CD4-positive, alpha-beta T cell treated with Interleukin-6 for 4 hours (primary cell): ENCODE measurements around the gene CBX6.

Experiments
- DNase-seq: peaks from one replicate; pipeline ENCODE4 v3.0.0-alpha.2; 2020; ENCODE audit warnings: mixed read lengths

The CBX6 gene

GRCh38 chr22:38839686-38840085 lies 32.3 kb downstream of the CBX6 start:
- no peak for DNase-seq

- no peak for DNase-seq
Observed at GRCh38 chr22:38837414-38837928, 34.5 kb downstream of the CBX6 start.

GRCh38 chr22:38835888-38836301 lies 36.1 kb downstream of the CBX6 start:
- DNase-seq: no peak

GRCh38 chr22:38834991-38835390 lies 37.0 kb downstream of the CBX6 start:
- DNase-seq: no peak

- DNase-seq: no peak
Observed at GRCh38 chr22:38834215-38834953, 37.6 kb downstream of the CBX6 start.

- no peak for DNase-seq
Observed at GRCh38 chr22:38833061-38833460, 39.0 kb downstream of the CBX6 start.

GRCh38 chr22:38832005-38832978 lies 39.7 kb downstream of the CBX6 start:
- no peak for DNase-seq

- DNase-seq: no peak
Observed at GRCh38 chr22:38831166-38831945, 40.7 kb downstream of the CBX6 start.

- DNase-seq: no peak
Observed at GRCh38 chr22:38830845-38831108, 41.2 kb downstream of the CBX6 start.

GRCh38 chr22:38830026-38830844 lies 41.8 kb downstream of the CBX6 start:
- DNase-seq: no peak

- DNase-seq: no peak
Observed at GRCh38 chr22:38829485-38829884, 42.5 kb downstream of the CBX6 start.

GRCh38 chr22:38828616-38829205 lies 43.3 kb downstream of the CBX6 start:
- DNase-seq: no peak

GRCh38 chr22:38828191-38828590 lies 43.8 kb downstream of the CBX6 start:
- DNase-seq: no peak

GRCh38 chr22:38827510-38827909 lies 44.5 kb downstream of the CBX6 start:
- no peak for DNase-seq

GRCh38 chr22:38826801-38827200 lies 45.2 kb downstream of the CBX6 start:
- no peak for DNase-seq

GRCh38 chr22:38826386-38826785 lies 45.6 kb downstream of the CBX6 start:
- no peak for DNase-seq

- DNase-seq: peak; percentile 48
Observed at GRCh38 chr22:38824585-38824984, 47.4 kb downstream of the CBX6 start.

GRCh38 chr22:38823637-38824036 lies 48.4 kb downstream of the CBX6 start:
- DNase-seq: no peak

- DNase-seq: no peak
Observed at GRCh38 chr22:38823076-38823475, 48.9 kb downstream of the CBX6 start.

GRCh38 chr22:38820020-38820419 lies 52.0 kb downstream of the CBX6 start:
- no peak for DNase-seq

- DNase-seq: no peak
Observed at GRCh38 chr22:38819387-38819940, 52.6 kb downstream of the CBX6 start.

- DNase-seq: no peak
Observed at GRCh38 chr22:38817196-38817595, 54.8 kb downstream of the CBX6 start.
